Loucy (cell line): ENCODE data around the gene FLNA.

ENCODE experiments used
- CTCF ChIP-seq: fragments of 200-600 bp; sonication (generic); conservative IDR thresholded peaks from 2 replicates; pipeline ENCODE4 v1.5.1; 2014; ENCODE audit warnings: mild to moderate bottlenecking, antibody characterized with exemption, low read length
- EZH2phosphoT487 ChIP-seq: fragments of 200-600 bp; IDR thresholded peaks from 2 replicates; pipeline ENCODE4 v1.6.1; 2018; ENCODE audit warnings: antibody characterized with exemption, mild to moderate bottlenecking, moderate library complexity, borderline replicate concordance

GRCh38 chrX:154307202-154307601, 67.2 kb downstream of the FLNA start:
- TF ChIP-seq EZH2phosphoT487 (no peak), CTCF (no peak)
